ENCODE measurements around the gene GLI1.
"Not testable (repeated sequence)": the region's sequence is repeated elsewhere in the genome, so short reads cannot be mapped to it uniquely, and the experiment has no call there.

GLI1 gene

GRCh38 chr12:57441846-57442427 lies 17.6 kb upstream of the GLI1 start:
- peak; percentile 56 for DNase-seq

- not testable (repeated sequence) for DNase-seq
Observed at GRCh38 chr12:57444337-57444736, 15.2 kb upstream of the GLI1 start.

- peak; percentile 44 for DNase-seq
Observed at GRCh38 chr12:57444744-57445143, 14.8 kb upstream of the GLI1 start.

- DNase-seq: no peak
Observed at GRCh38 chr12:57446292-57446960, 13.2 kb upstream of the GLI1 start.

- no peak for DNase-seq
Observed at GRCh38 chr12:57448669-57449068, 10.9 kb upstream of the GLI1 start.

- no peak for DNase-seq
Observed at GRCh38 chr12:57449375-57449774, 10.2 kb upstream of the GLI1 start.

GRCh38 chr12:57450057-57450456 lies 9.5 kb upstream of the GLI1 start:
- DNase-seq: no peak

- no peak for DNase-seq
Observed at GRCh38 chr12:57451233-57451778, 8.3 kb upstream of the GLI1 start.

GRCh38 chr12:57452181-57452936 lies 7.2 kb upstream of the GLI1 start:
- no peak for DNase-seq

- DNase-seq: peak; percentile 68
Observed at GRCh38 chr12:57452937-57453509, 6.6 kb upstream of the GLI1 start.

GRCh38 chr12:57454213-57454565 lies 5.4 kb upstream of the GLI1 start:
- DNase-seq: no peak

GRCh38 chr12:57454566-57455373 lies 4.8 kb upstream of the GLI1 start, which contains the start of gene INHBE:
Gene INHBE (plus strand): TSS chr12:57455307. CDS start chr12:57455537, 230 bp downstream.
- no peak for DNase-seq

- no peak for DNase-seq
Observed at GRCh38 chr12:57455374-57456144, 4.0 kb upstream of the GLI1 start.

- peak; percentile 63 for DNase-seq
Observed at GRCh38 chr12:57456145-57456700, 3.4 kb upstream of the GLI1 start.

- DNase-seq: no peak
Observed at GRCh38 chr12:57456737-57457490, 2.7 kb upstream of the GLI1 start.

GRCh38 chr12:57458665-57459054 lies 925 bp upstream of the GLI1 start:
- no peak for DNase-seq

GRCh38 chr12:57459055-57459749 lies 383 bp upstream of the GLI1 start:
- peak; percentile 92 for DNase-seq

GRCh38 chr12:57460468-57460784 lies 841 bp downstream of the GLI1 start:
- no peak for DNase-seq

GRCh38 chr12:57460841-57461275 lies 1.3 kb downstream of the GLI1 start:
- no peak for DNase-seq

GRCh38 chr12:57461276-57461916 lies 1.8 kb downstream of the GLI1 start:
- DNase-seq: no peak
